Measurements from ENCODE around the gene SLC17A5. TPM values are rescaled to one million over a fixed set of nuclear protein-coding genes. Genes with fewer than 3 reads are reported as not detected.

The SLC17A5 gene
- total and polyA plus RNA-seq, 9 of the 15 experiments (the other 6 are each of a cell fraction or from before 2014, with no cell fraction given) = 1.3 to 7.2 (median 3.4) TPM

DNA sequence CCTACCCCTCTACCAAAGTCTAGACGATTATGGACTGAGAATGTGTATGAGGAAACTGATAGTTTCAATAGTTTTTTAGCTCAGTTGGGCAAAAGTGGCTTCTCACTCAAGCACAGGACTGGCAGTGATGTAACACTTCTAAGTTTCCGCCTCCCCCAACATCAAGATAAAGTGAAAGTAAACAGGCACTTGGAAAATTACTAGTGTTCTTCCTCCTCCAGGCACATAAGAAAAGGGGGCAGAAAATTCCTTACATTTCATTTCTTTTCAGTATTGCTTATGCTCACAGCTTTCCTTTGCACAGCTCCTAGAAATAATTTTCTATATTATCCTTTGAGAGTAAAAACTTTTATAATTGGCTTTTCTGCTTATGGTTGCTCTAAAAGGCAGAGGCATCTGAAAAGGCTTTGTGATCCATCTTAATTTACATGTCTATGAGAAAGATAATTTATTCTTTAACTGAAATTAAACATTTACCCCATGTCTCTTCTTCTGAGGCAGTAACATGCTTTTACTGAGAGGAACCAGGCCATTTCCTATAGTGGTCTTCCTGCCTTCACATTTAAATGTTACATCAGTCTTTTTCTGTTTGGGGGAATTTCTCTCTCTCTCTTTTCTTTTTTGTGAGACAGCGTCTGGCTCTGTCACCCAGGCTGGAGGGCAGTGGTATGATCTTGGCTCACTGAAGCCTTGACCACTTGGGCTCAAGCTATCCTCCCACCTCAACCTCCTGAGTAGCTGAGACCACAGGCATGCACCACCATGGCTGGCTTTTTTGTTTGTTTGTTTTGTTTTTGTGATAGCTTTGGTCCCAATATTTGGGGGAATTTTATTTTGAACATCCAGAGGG lies 68.0 kb downstream of the SLC17A5 start (continued):
- 0 out of 4 replicates have a peak, but pooled peaks of 1 of the 2 experiments have one; percentile 13 for TF ChIP-seq HDAC1 (IDR thresholded peaks at IDR 0.05)
- TF ChIP-seq MTF1 (CRISPR knock-in tag; IDR thresholded peaks at IDR 0.05; ENCODE audit: borderline replicate concordance) = no peak
- TF ChIP-seq, protein P1, sequence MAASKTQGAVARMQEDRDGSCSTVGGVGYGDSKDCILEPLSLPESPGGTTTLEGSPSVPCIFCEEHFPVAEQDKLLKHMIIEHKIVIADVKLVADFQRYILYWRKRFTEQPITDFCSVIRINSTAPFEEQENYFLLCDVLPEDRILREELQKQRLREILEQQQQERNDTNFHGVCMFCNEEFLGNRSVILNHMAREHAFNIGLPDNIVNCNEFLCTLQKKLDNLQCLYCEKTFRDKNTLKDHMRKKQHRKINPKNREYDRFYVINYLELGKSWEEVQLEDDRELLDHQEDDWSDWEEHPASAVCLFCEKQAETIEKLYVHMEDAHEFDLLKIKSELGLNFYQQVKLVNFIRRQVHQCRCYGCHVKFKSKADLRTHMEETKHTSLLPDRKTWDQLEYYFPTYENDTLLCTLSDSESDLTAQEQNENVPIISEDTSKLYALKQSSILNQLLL (CRISPR knock-in tag; IDR thresholded peaks at IDR 0.05; ENCODE audit: borderline replicate concordance) = no peak
- 0 out of 2 replicates have a peak, but pooled peaks have one; percentile 22 for TF ChIP-seq BRD4 (IDR thresholded peaks at IDR 0.05)
- no peak for TF ChIP-seq RFX1 (IDR thresholded peaks at IDR 0.05)
- no peak for TF ChIP-seq SP1 (CRISPR knock-in tag; IDR thresholded peaks at IDR 0.05)
- peak; percentile 47; the same call in 1 of the 2 replicates for TF ChIP-seq ELF1 (tag; IDR thresholded peaks at IDR 0.05)
- peak; percentile 46; the same call in 1 of the 2 replicates for TF ChIP-seq NCOR1 (IDR thresholded peaks at IDR 0.05)
- TF ChIP-seq SNRNP70 (optimal IDR thresholded peaks at IDR 0.05; ENCODE audit: low read depth, low read length) = no peak
- TF ChIP-seq TRIM28 (IDR thresholded peaks at IDR 0.05) = 0 out of 2 replicates have a peak, but pooled peaks have one; percentile 34
- TF ChIP-seq ZNF23 (CRISPR knock-in tag; IDR thresholded peaks at IDR 0.05) = no peak
- TF ChIP-seq NFRKB (IDR thresholded peaks at IDR 0.05; ENCODE audit: low read depth) = peak; percentile 82; the same call in 1 of the 2 replicates
- peak in 1 of 2 experiments; percentile 56; a peak in 1 of 4 replicates for TF ChIP-seq RCOR1 (IDR thresholded peaks at IDR 0.05; ENCODE audit: borderline replicate concordance in 1 of 2, low read depth in 2 of 2, low read length in 2 of 2)
- TF ChIP-seq, protein P2, sequence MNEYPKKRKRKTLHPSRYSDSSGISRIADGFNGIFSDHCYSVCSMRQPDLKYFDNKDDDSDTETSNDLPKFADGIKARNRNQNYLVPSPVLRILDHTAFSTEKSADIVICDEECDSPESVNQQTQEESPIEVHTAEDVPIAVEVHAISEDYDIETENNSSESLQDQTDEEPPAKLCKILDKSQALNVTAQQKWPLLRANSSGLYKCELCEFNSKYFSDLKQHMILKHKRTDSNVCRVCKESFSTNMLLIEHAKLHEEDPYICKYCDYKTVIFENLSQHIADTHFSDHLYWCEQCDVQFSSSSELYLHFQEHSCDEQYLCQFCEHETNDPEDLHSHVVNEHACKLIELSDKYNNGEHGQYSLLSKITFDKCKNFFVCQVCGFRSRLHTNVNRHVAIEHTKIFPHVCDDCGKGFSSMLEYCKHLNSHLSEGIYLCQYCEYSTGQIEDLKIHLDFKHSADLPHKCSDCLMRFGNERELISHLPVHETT (CRISPR knock-in tag; conservative IDR thresholded peaks at IDR 0.05 in 1 of 2, IDR thresholded peaks at IDR 0.05 in 1 of 2) = no peak; a peak in 2 of 4 replicates
- TF ChIP-seq ZNF830 (CRISPR knock-in tag; IDR thresholded peaks at IDR 0.05) = no peak
- TF ChIP-seq, protein P3, sequence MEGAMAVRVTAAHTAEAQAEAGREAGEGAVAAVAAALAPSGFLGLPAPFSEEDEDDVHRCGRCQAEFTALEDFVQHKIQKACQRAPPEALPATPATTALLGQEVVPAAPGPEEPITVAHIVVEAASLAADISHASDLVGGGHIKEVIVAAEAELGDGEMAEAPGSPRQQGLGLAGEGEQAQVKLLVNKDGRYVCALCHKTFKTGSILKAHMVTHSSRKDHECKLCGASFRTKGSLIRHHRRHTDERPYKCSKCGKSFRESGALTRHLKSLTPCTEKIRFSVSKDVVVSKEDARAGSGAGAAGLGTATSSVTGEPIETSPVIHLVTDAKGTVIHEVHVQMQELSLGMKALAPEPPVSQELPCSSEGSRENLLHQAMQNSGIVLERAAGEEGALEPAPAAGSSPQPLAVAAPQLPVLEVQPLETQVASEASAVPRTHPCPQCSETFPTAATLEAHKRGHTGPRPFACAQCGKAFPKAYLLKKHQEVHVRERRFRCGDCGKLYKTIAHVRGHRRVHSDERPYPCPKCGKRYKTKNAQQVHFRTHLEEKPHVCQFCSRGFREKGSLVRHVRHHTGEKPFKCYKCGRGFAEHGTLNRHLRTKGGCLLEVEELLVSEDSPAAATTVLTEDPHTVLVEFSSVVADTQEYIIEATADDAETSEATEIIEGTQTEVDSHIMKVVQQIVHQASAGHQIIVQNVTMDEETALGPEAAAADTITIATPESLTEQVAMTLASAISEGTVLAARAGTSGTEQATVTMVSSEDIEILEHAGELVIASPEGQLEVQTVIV (CRISPR knock-in tag; IDR thresholded peaks at IDR 0.05; ENCODE audit: borderline replicate concordance) = no peak
- no peak for TF ChIP-seq CC2D1A (IDR thresholded peaks at IDR 0.05)
- TF ChIP-seq L3MBTL2 (IDR thresholded peaks at IDR 0.05) = peak; percentile 81; the same call in 1 of the 2 replicates
- TF ChIP-seq POLR3G (IDR thresholded peaks at IDR 0.05; ENCODE audit: extremely low read depth, insufficient read length, insufficient replicate concordance) = no peak
- TF ChIP-seq GTF2E2 (tag; IDR thresholded peaks at IDR 0.05) = peak; percentile 50; the same call in 1 of the 2 replicates
- TF ChIP-seq SMARCA5 (IDR thresholded peaks at IDR 0.05) = no peak
- TF ChIP-seq ATF7 (IDR thresholded peaks at IDR 0.05) = peak; percentile 89

Data from K562 (cell line).